D721Med (cell line): ENCODE data around the gene MYL11.

Source experiments
- DNase-seq: peaks from one replicate; pipeline ENCODE4 v3.0.0; 2011; ENCODE audit warnings: low spot score; ENCODE audit not compliant: insufficient read length
- FAIRE-seq: peaks from 2 replicates; lab custom pipeline; 2011; peaks lifted over from hg19 to GRCh38; lab: Jason Lieb, UNC
- TF ChIP-seq, protein P1 (sequence below): IDR thresholded peaks from 2 replicates; pipeline ENCODE4 v1.5.1; 2012; ENCODE audit warnings: mild to moderate bottlenecking, control low read depth; ENCODE audit not compliant: insufficient read depth; ENCODE audit errors: missing control alignments

MYL11 gene

DNA sequence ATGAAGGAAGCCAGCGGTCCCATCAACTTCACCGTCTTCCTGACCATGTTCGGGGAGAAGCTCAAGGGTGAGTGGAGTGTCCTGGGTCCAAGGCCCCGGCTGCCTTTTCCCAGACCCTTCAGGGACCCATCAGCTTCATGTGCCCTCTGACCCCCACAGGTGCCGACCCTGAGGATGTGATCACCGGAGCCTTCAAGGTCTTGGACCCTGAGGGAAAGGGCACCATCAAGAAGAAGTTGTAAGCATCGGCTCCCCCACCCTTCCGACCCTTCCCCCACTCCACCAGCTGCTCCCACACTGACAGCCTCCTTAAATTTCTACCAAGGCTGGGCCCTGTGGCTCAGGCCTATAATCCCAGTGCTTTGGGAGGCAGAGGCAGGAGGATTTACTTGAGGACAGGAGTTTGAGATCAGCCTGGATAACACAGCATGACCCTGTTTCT, 1.9 kb downstream of the MYL11 start:
- no peak for DNase-seq
- no peak for FAIRE-seq
- TF ChIP-seq, protein P1, sequence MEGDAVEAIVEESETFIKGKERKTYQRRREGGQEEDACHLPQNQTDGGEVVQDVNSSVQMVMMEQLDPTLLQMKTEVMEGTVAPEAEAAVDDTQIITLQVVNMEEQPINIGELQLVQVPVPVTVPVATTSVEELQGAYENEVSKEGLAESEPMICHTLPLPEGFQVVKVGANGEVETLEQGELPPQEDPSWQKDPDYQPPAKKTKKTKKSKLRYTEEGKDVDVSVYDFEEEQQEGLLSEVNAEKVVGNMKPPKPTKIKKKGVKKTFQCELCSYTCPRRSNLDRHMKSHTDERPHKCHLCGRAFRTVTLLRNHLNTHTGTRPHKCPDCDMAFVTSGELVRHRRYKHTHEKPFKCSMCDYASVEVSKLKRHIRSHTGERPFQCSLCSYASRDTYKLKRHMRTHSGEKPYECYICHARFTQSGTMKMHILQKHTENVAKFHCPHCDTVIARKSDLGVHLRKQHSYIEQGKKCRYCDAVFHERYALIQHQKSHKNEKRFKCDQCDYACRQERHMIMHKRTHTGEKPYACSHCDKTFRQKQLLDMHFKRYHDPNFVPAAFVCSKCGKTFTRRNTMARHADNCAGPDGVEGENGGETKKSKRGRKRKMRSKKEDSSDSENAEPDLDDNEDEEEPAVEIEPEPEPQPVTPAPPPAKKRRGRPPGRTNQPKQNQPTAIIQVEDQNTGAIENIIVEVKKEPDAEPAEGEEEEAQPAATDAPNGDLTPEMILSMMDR = no peak

DNA sequence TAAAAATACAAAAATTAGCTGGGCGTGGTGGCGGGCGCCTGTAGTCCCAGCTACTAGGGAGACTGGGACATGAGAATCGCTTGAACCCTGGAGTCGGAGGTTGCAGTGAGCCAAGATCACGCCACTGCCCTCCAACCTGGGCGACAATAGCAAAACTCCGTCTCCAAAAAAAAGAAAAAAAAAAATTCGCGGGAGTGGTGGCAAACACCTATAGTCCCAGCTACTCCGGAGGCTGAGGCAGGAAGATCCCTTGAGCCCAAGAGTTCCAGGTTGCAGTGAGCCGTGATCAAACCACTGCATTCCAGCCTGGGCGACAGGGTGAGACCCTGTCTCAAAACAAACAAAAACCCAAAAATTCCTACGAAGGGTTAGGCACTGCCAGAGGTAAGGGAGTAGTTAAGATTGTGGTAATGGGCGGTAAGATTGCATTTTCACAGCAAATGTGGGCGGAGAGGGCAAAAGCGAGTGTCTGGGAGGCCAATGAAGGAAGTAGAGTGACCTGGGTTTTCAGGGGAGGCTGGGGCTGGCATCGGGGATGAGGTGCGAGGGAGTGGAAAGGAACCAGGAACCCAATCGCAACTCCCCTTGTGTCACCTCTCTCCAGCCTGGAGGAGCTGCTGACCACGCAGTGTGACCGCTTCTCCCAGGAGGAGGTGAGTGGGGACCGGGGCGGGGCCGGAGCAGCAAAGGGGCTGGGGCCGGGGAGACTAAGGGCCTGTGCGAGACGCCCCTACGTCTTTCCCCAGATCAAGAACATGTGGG, 2.6 kb downstream of the MYL11 start:
- FAIRE-seq = no peak
- TF ChIP-seq, protein P1 = no peak
- no peak for DNase-seq

DNA sequence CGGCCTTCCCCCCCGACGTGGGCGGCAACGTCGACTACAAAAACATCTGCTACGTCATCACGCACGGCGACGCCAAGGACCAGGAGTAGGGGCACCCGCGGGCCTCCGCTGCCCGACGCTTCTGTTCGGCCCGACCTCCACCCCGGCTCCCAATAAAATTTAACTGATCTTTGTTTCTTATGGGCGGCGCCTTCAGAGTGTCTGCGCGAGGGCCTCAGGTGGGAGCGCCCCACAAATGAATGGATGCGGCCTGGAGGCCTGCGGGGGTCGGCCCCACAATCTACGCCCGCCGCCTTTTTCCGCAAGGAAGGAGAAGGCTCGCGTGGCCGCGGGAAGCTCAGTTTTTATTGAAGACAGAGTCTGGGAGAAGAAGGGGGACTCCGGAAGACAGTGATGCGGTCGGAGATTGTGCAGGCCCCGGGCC, 3.2 kb downstream of the MYL11 start:
- TF ChIP-seq, protein P1 = no peak
- FAIRE-seq (no peak), DNase-seq (peak; percentile 82)

DNA sequence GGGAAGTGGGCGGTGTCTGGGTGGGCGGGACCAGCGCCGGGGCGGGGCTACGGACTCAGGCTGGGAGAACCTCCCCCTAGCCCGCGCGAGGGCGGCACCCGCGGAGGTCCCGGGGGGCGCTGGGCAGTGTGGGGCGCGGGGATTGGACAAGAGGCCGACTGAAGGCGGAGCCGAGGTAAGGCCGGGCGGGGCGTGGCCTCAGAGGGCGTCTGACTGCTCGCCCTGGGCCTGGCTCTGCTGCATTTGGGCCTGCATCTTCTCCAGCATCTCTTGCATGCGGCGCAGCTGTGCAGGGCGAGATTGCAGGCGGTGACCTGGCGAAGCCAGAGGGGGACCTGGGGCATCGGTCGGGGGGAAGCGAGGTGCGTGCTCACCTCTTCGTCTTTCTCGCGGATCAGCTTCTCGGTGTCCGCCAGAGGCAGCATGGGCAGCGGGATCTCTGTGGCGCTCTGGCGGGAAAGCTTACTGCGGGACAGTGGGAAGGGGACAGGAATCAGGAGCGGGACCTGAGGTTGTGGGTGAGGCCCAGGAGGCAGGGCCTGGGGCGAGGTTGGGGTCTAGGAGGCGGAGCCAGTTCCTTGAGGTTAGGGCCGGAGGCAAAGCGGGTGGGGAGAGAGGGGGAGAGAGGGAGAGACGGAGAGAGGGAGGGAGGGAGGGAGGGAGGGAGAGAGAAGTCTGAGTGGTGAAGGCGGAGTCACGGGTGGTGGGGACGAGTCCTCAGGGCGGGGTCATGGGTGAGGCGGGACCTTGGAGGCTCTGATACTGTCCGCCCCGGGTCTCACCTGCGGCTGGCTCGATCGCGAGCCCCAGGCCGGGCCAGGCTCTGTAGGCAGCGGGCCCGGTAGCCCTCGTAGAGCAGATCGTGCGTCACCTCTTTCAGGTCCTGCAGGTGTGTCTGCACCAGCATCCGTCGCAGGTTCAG, 3.9 kb downstream of the MYL11 start:
- FAIRE-seq (no peak), DNase-seq (peak; percentile 91)
- TF ChIP-seq, protein P1 = peak; percentile 0

DNA sequence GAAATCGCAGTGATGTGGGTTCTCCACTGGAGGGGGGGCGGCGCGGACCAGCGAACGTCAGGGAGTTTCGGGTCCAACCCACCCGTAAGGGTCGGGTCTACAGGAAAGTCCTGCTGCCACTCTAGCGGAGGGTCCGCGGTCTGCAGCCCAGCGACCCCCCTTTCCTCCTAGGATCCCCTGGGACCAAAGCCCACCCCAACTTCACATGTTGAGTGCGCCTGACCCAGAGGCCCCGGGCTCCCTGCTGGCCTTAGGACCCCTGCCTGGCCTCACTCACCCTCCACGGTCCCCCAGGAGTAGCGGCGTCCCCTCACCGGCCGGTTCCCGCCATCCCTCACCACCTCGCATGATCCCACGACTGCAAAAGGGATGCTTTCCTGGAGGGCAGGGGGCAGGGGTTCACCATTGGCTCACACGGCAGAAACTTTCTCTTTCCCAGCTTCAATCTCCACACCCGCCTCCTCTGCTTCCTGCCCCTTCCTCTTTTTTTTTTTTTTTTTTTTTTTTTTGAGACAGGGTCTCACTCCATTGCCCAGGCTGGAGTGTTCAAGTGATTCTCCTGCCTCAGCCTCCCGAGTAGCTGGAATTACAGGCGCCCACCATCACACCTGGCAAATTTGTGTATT, 4.7 kb downstream of the MYL11 start:
- TF ChIP-seq, protein P1 = no peak
- no peak for FAIRE-seq
- DNase-seq = no peak

DNA sequence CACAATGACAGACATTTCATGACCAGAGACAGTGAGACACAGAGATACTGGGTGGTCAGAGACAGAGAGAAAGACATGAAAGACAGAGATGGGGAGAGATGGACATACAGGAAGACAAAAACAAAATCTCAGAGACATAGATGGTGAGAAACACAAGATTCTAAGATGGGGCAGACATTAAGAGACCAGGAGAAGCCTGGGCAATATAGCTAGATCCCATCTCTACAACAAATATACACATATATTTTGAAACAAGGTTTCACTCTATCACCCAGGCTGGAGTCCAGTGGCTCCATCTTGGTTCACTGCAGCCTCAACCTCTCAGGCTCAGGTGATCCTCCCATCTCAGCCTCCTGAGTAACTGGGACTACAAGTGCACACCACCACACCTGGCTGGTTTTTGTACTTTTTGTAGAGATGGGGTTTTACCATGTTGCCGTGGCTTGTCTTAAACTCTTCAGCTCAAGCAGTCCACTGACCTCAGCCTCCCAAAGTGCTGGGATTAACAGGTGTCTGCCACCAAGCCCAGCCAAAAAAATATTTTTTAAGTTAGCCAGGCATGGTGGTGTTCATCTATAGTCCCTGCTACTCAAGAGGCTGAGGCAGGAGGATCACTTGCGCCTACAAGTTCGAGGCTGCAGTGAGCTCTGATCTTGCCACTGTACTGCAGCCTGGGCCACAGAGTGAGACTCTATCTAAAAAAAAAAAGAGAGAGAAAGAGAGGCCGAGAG, 5.6 kb downstream of the MYL11 start:
- TF ChIP-seq, protein P1 = no peak
- FAIRE-seq (no peak), DNase-seq (no peak)
